NT2/D1 (cell line): ENCODE results near the gene LSP1.

Experiments used
- DNase-seq: peaks from one replicate; pipeline ENCODE4 v3.0.0-alpha.2; 2011; ENCODE audit warnings: low read depth, low spot score
- H3K27me3 ChIP-seq: 2 replicates; pipeline ENCODE4 v1.6.0; 2011; ENCODE audit warnings: mild to moderate bottlenecking; ENCODE audit not compliant: insufficient read length, insufficient read depth
- H3K36me3 ChIP-seq: 2 replicates; pipeline ENCODE4 v1.6.1; 2011; ENCODE audit warnings: mild to moderate bottlenecking, low read length, mixed read lengths; ENCODE audit not compliant: insufficient read depth, insufficient read length
- H3K4me1 ChIP-seq: 2 replicates; pipeline ENCODE4 v1.5.1; 2011; ENCODE audit not compliant: insufficient read depth, insufficient read length
- H3K4me3 ChIP-seq: 2 replicates; pipeline ENCODE4 v1.5.1; 2011; ENCODE audit warnings: low read depth; ENCODE audit not compliant: insufficient read length
- H3K9ac ChIP-seq: 2 replicates; pipeline ENCODE4 v1.6.0; 2011; ENCODE audit warnings: low read depth; ENCODE audit not compliant: insufficient read length
- H3K9me3 ChIP-seq: 2 replicates; pipeline ENCODE4 v1.5.1; 2011; ENCODE audit warnings: mild to moderate bottlenecking, low read length; ENCODE audit not compliant: insufficient read depth
- SUZ12 ChIP-seq: IDR thresholded peaks from 2 replicates; pipeline ENCODE4 v1.6.1; 2011; ENCODE audit not compliant: insufficient read length, insufficient read depth; ENCODE audit errors: extremely low read depth
- YY1 ChIP-seq: IDR thresholded peaks from 2 replicates; pipeline ENCODE4 v1.6.1; 2011; ENCODE audit not compliant: insufficient read length, insufficient read depth
- ZNF274 ChIP-seq: IDR thresholded peaks from 2 replicates; pipeline ENCODE4 v1.6.1; 2011; ENCODE audit warnings: mild to moderate bottlenecking, low read depth, low read length

The LSP1 gene

GRCh38 chr11:1866226-1866625 lies 13.3 kb downstream of the LSP1 start:
- H3K4me3 ChIP-seq: no peak overlapping the region
- peaks cover 38% of the 10 kb centered on the region for H3K4me1 ChIP-seq
- peaks cover 35% of the 10 kb centered on the region for H3K27me3 ChIP-seq
- no peak overlapping the region for H3K9ac ChIP-seq
- DNase-seq: no peak
- H3K9me3 ChIP-seq: no peaks in the 10 kb centered on the region
- TF ChIP-seq YY1: no peak
- no peak for TF ChIP-seq ZNF274
- TF ChIP-seq SUZ12: no peak
- no peaks in the 10 kb centered on the region for H3K36me3 ChIP-seq

- TF ChIP-seq ZNF274: no peak
- TF ChIP-seq SUZ12: no peak
- no peak for TF ChIP-seq YY1
- H3K4me3 ChIP-seq: no peak overlapping the region
- H3K36me3 ChIP-seq: no peaks in the 10 kb centered on the region
- DNase-seq: no peak
- H3K9ac ChIP-seq: no peak overlapping the region
- H3K4me1 ChIP-seq: peaks cover 38% of the 10 kb centered on the region
- no peaks in the 10 kb centered on the region for H3K9me3 ChIP-seq
- peaks cover 29% of the 10 kb centered on the region for H3K27me3 ChIP-seq
These were observed 13.9 kb downstream of the LSP1 start for GRCh38 chr11:1866776-1867175.

GRCh38 chr11:1867381-1867780 lies 14.5 kb downstream of the LSP1 start:
- Histone ChIP-seq H3K36me3 (no peaks in the 10 kb centered on the region), H3K4me3 (no peak overlapping the region), H3K4me1 (peaks cover 38% of the 10 kb centered on the region), H3K9ac (no peak overlapping the region), H3K9me3 (no peaks in the 10 kb centered on the region), H3K27me3 (peaks cover 23% of the 10 kb centered on the region)
- no peak for TF ChIP-seq ZNF274
- TF ChIP-seq SUZ12: no peak
- no peak for TF ChIP-seq YY1
- DNase-seq: no peak

GRCh38 chr11:1868056-1868635 lies 15.3 kb downstream of the LSP1 start:
- H3K27me3 ChIP-seq: peaks cover 15% of the 10 kb centered on the region
- TF ChIP-seq SUZ12: no peak
- TF ChIP-seq YY1: no peak
- no peak for TF ChIP-seq ZNF274

GRCh38 chr11:1868636-1869291 lies 15.9 kb downstream of the LSP1 start:
- peak overlapping the region; percentile 32 for H3K9ac ChIP-seq
- H3K27me3 ChIP-seq: peaks cover 12% of the 10 kb centered on the region
- no peak for DNase-seq
- no peaks in the 10 kb centered on the region for H3K9me3 ChIP-seq
- no peaks in the 10 kb centered on the region for H3K36me3 ChIP-seq
- TF ChIP-seq YY1 (no peak), SUZ12 (no peak), ZNF274 (no peak)
- H3K4me1 ChIP-seq: peaks cover 30% of the 10 kb centered on the region
- H3K4me3 ChIP-seq: no peak overlapping the region

More at GRCh38 chr11:1868056-1868635, 15.3 kb downstream of the LSP1 start:
- DNase-seq: no peak
- no peak overlapping the region for H3K4me3 ChIP-seq
- peak overlapping the region; percentile 32 for H3K9ac ChIP-seq
- H3K36me3 ChIP-seq: no peaks in the 10 kb centered on the region
- H3K9me3 ChIP-seq: no peaks in the 10 kb centered on the region
- peaks cover 35% of the 10 kb centered on the region for H3K4me1 ChIP-seq

GRCh38 chr11:1869427-1870325 lies 16.8 kb downstream of the LSP1 start:
- no peak for DNase-seq
- Histone ChIP-seq H3K9me3 (no peaks in the 10 kb centered on the region), H3K36me3 (no peaks in the 10 kb centered on the region), H3K27me3 (peaks cover 12% of the 10 kb centered on the region), H3K9ac (no peak overlapping the region), H3K4me1 (peaks cover 23% of the 10 kb centered on the region), H3K4me3 (no peak overlapping the region)
- TF ChIP-seq YY1: no peak
- TF ChIP-seq SUZ12: no peak
- TF ChIP-seq ZNF274: no peak

GRCh38 chr11:1870326-1870696 lies 17.4 kb downstream of the LSP1 start:
- Histone ChIP-seq H3K36me3 (no peaks in the 10 kb centered on the region), H3K9me3 (no peaks in the 10 kb centered on the region), H3K4me3 (no peak overlapping the region), H3K4me1 (peaks cover 22% of the 10 kb centered on the region), H3K9ac (no peak overlapping the region), H3K27me3 (peaks cover 10% of the 10 kb centered on the region)
- no peak for DNase-seq
- TF ChIP-seq ZNF274 (no peak), SUZ12 (no peak), YY1 (no peak)
